Erythroblast (primary cell): ENCODE results near the gene KIAA1671.

ENCODE experiments used
- DNase-seq, 2 experiments: peaks; one replicate each; lab custom pipeline; 2025; lab: John Stamatoyannopoulos, UW
- GATA1 ChIP-seq: IDR thresholded peaks from 2 replicates; pipeline ENCODE4 v1.6.1; 2011; ENCODE audit warnings: low read depth, mild to moderate bottlenecking, control low read depth, low read length, moderate library complexity
- POLR2A ChIP-seq: IDR thresholded peaks from 2 replicates; pipeline ENCODE4 v1.6.1; 2011; ENCODE audit warnings: mild to moderate bottlenecking, low read length

Gene KIAA1671

DNA sequence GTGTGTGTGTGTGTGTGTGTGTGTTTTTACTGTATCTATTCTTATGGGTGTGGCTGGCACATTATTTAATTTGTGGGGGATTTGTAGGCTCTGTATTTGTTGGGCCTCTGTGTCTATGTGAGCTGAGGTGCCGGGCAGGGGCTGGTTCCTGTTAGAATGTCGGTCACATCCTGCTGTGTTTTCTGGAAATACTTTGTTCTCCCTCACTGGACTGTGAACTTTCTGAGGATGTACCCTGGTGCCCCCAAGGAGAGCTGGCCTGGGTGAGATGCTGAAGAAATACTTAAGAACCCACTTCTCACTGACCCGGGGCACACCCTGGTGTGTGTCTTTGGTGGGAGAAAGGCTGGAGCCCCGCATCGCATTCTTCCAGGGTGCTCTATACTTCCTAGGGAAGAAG is 28.6 kb downstream of the KIAA1671 start:
- TF ChIP-seq GATA1: no peak
- no peak for TF ChIP-seq POLR2A
- no peak for DNase-seq

DNA sequence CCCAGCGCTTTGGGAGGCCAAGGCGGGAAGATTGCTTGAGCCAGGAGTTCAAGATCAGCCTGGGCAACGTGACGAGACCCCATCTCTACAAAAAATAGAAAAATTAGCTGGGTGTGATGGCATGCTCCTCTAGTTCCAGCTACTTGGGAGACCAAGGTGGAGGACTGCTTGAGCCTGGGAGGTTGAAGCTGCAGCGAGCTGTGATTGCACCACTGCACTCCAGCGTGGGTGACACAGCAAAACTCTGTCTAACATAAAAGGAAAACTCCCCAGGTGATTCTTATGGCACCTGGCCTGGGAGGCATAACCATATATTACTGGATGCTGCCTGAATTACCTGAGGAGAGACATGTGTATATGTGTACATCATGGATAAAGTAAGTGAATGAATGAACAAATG is 29.1 kb downstream of the KIAA1671 start:
- no peak for DNase-seq
- TF ChIP-seq GATA1 (no peak), POLR2A (no peak)

DNA sequence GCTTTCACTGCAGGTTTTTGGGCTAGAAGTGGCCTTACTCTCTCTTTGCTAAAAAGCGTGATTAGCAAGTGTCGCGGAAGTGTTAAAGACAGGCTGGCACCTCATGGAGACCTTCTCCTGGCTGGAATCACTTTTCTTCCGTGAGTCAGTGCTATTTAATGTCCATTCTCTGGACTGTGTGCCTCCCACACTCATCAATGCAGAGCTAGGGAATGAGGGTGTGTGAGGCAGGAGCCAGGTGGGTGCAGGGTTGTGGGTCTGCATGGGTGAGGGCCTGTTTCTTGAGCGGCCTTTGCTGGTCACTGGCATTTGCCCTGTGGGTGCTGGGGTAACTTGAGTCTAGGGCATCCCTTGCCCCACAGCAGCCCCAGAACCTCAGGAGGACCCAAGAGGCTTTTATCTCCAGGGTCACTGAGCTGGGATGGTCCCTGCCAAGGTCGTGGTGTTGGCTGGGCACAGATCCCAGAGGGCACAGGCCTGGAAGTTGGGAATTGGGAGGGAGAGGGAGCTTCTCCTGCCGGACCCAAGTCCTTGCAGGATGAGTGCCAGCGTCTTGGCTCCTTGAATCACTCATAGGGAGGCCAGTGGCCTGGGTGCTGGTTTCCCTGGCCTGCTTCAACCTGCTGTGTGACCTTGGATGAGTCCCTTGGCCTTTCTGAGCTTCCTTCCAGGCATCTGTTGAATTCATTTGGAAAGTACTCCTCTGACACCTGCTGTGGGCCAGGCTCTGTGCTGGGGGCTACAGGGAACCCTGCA is 30.0 kb downstream of the KIAA1671 start:
- no peak for DNase-seq

DNA sequence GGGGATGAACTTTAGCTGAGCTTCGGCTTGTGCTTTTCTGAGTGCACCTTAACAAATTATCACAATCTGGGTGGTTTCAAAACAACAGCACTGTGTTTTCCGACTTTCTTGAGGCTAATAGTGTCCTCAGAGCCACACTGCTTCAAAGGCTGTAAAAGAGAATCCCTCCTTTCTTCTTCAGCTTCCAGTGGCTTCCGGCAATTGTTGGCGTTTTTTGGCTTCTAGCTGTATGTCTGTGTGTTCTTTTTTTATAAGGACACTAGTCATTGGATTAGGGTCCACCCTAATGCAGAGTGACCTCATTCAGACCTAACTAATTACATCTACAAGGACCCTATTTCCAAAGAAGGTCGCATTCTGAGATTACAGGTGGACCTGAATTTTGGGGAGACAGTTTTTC is 30.6 kb downstream of the KIAA1671 start:
- DNase-seq: no peak

More for the DNA sequence above, 30.0 kb downstream of the KIAA1671 start:
- TF ChIP-seq POLR2A (no peak), GATA1 (no peak)

DNA sequence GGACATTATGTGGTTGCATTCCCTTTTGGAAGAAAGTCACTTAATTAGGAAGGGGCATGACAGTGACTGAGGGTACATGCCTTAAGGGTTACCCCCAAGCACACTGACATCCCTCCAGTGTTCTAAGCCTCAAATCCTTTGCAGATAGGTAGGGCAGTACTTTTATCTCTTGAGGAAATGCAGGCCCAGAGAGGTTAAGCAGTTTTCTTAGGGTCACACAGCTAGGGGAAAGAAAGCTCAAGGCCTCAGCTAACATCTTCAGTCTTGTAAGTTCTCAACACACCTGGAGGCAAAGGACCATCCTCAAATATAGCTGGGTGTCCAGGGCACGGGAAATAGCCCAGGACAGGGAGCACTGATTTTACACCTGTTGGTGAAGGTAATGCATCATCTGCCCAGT is 31.6 kb downstream of the KIAA1671 start:
- TF ChIP-seq POLR2A: no peak
- no peak for DNase-seq

More for the DNA sequence above, 30.6 kb downstream of the KIAA1671 start:
- TF ChIP-seq GATA1 (no peak), POLR2A (no peak)

DNA sequence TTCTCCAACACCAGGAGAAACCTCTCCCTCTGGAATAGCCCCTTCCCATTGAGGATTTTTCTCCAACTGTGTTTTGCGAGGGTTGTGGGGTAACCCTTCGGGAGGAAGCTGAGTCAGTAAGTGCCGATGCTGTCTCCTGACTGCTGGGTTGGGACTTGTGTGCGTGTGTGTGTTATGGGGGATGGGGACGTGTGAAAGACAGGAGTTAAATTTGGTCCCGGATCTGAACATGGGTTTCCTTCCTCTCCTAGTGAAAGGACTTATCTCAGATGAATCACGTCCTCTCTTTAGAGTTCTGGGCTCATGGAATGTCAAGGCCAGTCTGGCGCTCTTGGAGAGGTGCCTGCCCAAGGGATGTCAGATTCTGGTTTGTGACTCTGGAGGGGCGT is 33.3 kb downstream of the KIAA1671 start:
- DNase-seq: no peak
- no peak for TF ChIP-seq GATA1
- no peak for TF ChIP-seq POLR2A

DNA sequence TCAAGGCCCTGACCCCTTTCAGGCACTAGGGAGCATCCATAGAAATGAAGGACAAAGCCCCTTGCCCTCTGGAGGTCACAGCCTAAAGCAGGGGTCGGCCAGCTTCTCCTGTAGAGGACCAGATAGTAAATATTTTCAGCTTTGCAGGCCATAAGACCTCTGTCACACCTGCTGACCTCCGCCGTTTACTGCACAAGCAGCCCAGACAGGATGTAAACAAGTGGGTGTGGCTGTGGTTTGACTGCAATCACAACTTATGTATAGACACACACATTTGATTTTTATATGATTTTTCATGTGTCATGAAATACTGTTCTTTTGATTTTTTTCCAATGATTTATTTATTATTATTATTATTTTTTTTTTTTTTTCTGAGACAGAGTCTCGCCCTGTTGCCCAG is 34.3 kb downstream of the KIAA1671 start:
- DNase-seq: no peak
- TF ChIP-seq GATA1: no peak
- no peak for TF ChIP-seq POLR2A

DNA sequence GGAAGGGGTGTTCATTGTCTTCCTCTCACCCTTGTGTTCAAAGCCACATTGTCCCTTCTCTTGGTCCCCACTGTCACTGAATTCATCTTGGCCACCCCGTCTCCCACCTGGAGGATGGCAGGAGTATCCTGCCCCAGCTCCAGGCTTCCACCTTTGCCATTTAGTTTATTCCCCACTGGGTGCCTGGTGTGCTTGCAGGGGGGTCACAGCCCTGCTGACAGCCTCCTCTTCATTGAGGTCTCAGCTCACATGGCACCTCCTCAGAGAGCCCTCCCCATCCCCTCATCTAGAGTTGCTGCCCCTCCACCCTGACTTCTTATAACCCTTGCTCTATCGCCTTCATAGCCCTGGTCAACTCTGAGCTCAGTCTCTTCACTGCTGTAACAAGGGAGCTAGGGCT is 36.6 kb downstream of the KIAA1671 start:
- DNase-seq: no peak
- TF ChIP-seq POLR2A: no peak
- no peak for TF ChIP-seq GATA1

DNA sequence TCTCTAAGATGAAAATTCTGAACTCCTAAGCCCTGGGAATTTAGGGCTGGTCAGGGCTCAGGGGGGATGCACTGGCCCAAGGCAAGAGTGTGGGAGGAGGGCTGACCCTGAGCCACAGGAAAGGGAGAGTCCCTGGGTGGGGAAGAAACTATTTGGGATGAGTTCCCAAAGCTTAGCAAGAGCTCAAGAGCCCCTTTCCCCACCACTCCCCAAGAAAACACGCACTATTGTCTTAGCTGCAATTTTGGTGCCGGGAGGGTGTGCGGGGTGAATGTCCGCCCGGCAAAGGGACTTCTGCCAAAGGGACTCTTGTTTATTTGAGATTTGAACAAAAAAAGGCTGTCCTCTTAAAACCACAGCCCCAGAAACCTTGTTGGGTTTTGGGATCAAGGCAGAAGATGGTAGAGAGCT is 37.0 kb downstream of the KIAA1671 start:
- DNase-seq: no peak
- TF ChIP-seq GATA1 (no peak), POLR2A (no peak)

DNA sequence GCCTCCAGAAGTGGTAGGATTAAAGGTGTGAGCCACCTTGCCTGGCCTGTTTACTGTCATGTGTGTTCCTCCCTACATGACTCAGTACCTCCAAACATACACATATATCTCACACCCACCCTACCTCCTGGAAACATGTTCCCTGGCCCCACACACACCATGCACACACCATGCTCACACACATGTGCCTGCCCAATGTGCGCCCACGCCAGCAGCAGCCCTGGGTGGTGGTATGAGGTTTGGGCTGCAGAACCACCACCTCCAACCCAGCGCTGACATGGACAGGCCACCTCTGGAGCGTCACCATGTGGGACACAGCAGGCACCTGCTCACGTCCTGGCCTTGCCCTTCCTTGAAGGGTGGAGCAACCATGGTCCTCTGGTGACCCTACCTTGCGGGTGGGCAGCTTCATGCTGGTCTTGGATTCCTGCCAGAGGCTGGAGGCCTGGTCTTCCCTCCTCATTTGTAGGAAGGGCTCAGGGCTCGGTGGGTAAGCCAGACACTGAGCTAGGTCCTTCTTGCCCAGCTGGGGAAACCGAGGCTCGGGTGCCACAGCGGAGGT is 37.9 kb downstream of the KIAA1671 start:
- no peak for TF ChIP-seq GATA1
- no peak for TF ChIP-seq POLR2A

DNA sequence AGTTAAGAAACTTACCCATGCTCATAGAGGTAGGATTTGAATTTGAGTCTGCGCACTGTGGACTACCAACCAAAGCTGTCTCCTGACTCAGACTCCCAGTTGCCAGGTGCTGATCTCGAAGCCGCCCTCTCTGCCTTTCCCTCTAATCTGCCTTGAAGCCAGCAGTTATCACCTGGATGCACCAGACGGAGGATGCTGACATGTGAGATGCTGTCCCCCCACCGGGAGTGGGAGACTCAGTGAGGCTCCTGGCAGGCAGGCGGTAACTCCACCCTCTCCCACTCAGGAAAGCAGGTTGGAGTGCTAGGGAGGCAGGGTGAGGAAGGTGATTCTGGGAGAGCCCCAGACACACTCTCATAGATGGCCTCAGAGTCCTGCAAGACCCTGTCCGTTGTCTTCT is 40.4 kb downstream of the KIAA1671 start:
- no peak for DNase-seq
- no peak for TF ChIP-seq GATA1
- no peak for TF ChIP-seq POLR2A

More for the DNA sequence above, 37.9 kb downstream of the KIAA1671 start:
- DNase-seq: no peak

DNA sequence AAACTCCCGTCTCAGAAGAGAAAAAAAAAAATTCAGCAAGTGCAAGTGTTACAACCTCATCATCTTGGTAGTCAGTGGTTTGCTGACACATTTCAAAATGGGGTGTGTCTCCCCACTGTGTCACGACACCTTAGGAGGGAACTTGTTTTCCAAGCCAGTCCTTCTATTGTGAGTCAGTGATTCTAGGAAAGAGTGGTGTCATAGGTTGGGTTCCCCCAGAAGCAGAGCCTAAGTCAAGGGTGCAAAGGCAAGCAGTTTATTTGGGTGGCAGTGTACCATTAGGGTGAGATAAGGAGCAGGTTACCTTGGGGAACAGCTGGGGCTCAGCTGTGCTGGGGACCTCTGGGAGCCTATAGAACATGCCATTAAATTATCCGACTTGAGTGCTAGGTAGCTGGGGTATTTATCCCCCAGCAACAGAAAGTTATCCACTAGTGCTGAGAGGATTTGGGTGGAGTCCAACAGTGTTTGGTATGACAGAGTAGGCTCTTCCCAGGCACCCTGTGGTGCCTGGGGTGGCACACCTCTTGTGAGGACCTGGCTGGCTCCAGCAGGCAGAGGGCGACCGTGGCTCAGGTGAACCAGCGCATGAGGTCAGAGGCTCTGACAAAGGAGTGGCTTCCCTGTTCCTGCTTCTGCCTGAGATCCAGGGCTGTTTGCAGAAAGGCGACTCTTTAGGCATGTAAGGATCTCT is 41.7 kb downstream of the KIAA1671 start:
- no peak for DNase-seq
- TF ChIP-seq POLR2A (no peak), GATA1 (no peak)

DNA sequence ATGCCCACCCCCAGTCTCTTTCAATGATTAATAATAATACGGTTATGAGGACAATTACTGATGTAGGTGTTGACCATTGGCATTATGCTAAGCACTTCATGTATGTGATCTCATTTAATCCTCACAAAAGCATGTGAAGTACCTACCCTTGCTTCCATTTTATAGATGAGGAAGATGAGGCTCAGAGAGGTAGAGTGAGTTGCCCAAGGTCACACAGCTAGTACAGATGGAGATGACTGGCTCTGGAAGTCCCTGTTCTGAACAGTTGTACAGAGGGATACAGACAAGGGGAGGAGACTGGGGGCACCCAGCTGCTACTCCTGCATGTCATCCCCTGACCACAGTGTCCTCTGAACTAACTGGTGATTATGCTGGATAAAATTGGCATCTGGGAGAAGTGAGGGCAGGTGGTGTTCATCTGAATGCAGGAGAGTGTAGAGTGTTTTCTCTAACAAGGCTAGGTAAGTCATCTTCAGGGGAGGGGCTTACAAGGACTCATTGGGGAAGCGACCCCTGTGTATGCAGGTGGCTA is 43.2 kb downstream of the KIAA1671 start:
- DNase-seq: no peak
- no peak for TF ChIP-seq GATA1
- no peak for TF ChIP-seq POLR2A

DNA sequence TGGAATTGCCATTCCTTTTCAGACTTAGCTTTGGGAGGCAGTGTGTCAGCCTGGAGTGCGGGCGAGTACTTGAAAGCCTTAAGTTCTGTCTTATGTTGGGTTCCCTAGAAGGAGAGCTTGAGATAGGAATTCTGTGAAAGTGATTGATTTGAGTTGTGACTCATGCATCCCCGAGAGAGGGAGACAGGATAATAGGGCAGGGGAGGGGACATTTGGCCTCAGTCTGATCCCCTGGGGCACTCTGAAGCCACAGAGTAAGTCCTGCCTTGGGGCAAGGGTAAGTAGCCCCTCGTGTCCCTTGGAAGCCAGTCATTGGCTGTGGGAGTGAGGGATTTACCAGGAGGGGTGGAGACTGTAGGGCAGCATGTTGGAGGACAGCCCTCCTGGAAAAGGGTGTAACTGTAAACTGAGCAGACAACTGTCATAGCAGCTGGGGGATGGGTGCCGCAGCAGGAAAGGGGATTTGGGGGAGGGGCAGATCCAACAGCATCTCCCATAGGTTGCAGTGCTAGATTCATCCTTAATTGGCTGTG is 44.0 kb downstream of the KIAA1671 start:
- no peak for DNase-seq
- TF ChIP-seq POLR2A (no peak), GATA1 (no peak)
